Activated CD4-positive, alpha-beta T cell treated with anti-CD3 and anti-CD28 coated beads, Interleukin-2, amount 50 U/mL, for 48 hours (primary cell): ENCODE results near the gene ITM2C.

Experiments
- DNase-seq, 2 experiments: peaks; one replicate each; pipeline ENCODE4 v3.0.0-alpha.2; 2020

ITM2C gene

GRCh38 chr2:230908595-230909191, 44.0 kb downstream of the ITM2C start:
- peak; percentile 77 to 84 for DNase-seq

- DNase-seq = no peak
Measured at GRCh38 chr2:230909841-230910545, 45.3 kb downstream of the ITM2C start.

GRCh38 chr2:230910546-230911177, 45.9 kb downstream of the ITM2C start:
- DNase-seq = no peak

GRCh38 chr2:230912046-230912445, 47.3 kb downstream of the ITM2C start:
- no peak for DNase-seq

- no peak for DNase-seq
Measured at GRCh38 chr2:230912724-230913123, 48.0 kb downstream of the ITM2C start.

GRCh38 chr2:230913406-230914143, 48.8 kb downstream of the ITM2C start:
- no peak for DNase-seq

GRCh38 chr2:230914886-230915285, 50.1 kb downstream of the ITM2C start:
- DNase-seq = no peak

GRCh38 chr2:230915319-230915718, 50.6 kb downstream of the ITM2C start:
- no peak for DNase-seq

- DNase-seq = no peak
Measured at GRCh38 chr2:230916218-230916617, 51.5 kb downstream of the ITM2C start.

GRCh38 chr2:230919240-230919639, 54.5 kb downstream of the ITM2C start:
- DNase-seq = no peak

- DNase-seq = no peak
Measured at GRCh38 chr2:230919681-230920080, 54.9 kb downstream of the ITM2C start.

- no peak for DNase-seq
Measured at GRCh38 chr2:230920167-230920566, 55.4 kb downstream of the ITM2C start.

- DNase-seq = no peak
Measured at GRCh38 chr2:230921806-230922595, 57.3 kb downstream of the ITM2C start.

- no peak for DNase-seq
Measured at GRCh38 chr2:230922951-230923717, 58.4 kb downstream of the ITM2C start.

GRCh38 chr2:230924092-230924469, 59.3 kb downstream of the ITM2C start:
- no peak for DNase-seq

GRCh38 chr2:230924470-230925341, 60.0 kb downstream of the ITM2C start, which contains the start of gene GPR55:
Gene GPR55 (minus strand): TSS chr2:230925242. CDS start chr2:230910962, 14,280 bp downstream.
- DNase-seq = peak; percentile 88 to 91

- peak; percentile 43 to 53 for DNase-seq
Measured at GRCh38 chr2:230925443-230925878, 60.7 kb downstream of the ITM2C start.

GRCh38 chr2:230925879-230926765, 61.4 kb downstream of the ITM2C start:
- DNase-seq = peak; percentile 61 to 71

- DNase-seq = no peak
Measured at GRCh38 chr2:230927711-230928341, 63.1 kb downstream of the ITM2C start.
